H1 (cell line): Measurements from ENCODE around the gene FAM174B. TPM values are rescaled to one million over a fixed set of nuclear protein-coding genes. Genes with fewer than 3 reads are reported as not detected.
A peak's percentile ranks its signal among the peaks of the same experiment; 100 is the strongest.

Source experiments
- CTCF ChIA-PET: fragments of 300-600 bp; sonication (Branson Sonifier 250); formaldehyde crosslinking; loops from one replicate; lab custom pipeline; 2021; ENCODE audit not compliant: partially characterized antibody; lab: Charles Lee
- POLR2A ChIA-PET: fragments of 300-600 bp; sonication (Branson Sonifier 250); formaldehyde crosslinking; loops from one replicate; lab custom pipeline; 2021; ENCODE audit warnings: inconsistent platforms; ENCODE audit not compliant: partially characterized antibody; lab: Charles Lee
- DNase-seq, 2 experiments: peaks; one replicate each; pipeline versions ENCODE4 v3.0.0 to v3.0.0-alpha.2; 2010 to 2022; ENCODE audit warnings: low spot score in 2 of 2, low read depth in 1 of 2, mixed read lengths in 1 of 2
- FAIRE-seq: peaks from 2 replicates; lab custom pipeline; 2011; peaks lifted over from hg19 to GRCh38; lab: Jason Lieb, UNC
- H2AFZ ChIP-seq: 2 replicates; pipeline ENCODE4 v1.8.1; 2012; ENCODE audit warnings: low read length, inconsistent platforms
- H2AK5ac ChIP-seq: 2 replicates; pipeline ENCODE4 v1.6.1; 2013; ENCODE audit warnings: low read depth, low read length
- H2BK120ac ChIP-seq: replicated peaks from 2 replicates; pipeline ENCODE3; 2013; ENCODE audit warnings: low read depth, low read length, inconsistent platforms
- H2BK12ac ChIP-seq: 2 replicates; pipeline ENCODE4 v1.6.1; 2013; ENCODE audit warnings: low read depth, low read length
- H2BK15ac ChIP-seq: 2 replicates; pipeline ENCODE4 v1.6.1; 2013; ENCODE audit warnings: low read length
- H2BK20ac ChIP-seq: 2 replicates; pipeline ENCODE4 v1.6.1; 2013; ENCODE audit warnings: low read length
- H2BK5ac ChIP-seq: 2 replicates; pipeline ENCODE4 v1.6.1; 2013; ENCODE audit warnings: low read depth, low read length
- H3K14ac ChIP-seq: 2 replicates; pipeline ENCODE4 v1.6.1; 2013; ENCODE audit warnings: inconsistent platforms; ENCODE audit not compliant: insufficient read length
- H3K18ac ChIP-seq: 2 replicates; pipeline ENCODE4 v1.6.1; 2013; ENCODE audit warnings: low read length; ENCODE audit errors: extremely low read depth
- H3K23ac ChIP-seq: 2 replicates; pipeline ENCODE4 v1.6.1; 2013; ENCODE audit warnings: inconsistent platforms; ENCODE audit not compliant: insufficient read length
- H3K23me2 ChIP-seq: 2 replicates; pipeline ENCODE4 v1.6.1; 2013; ENCODE audit warnings: low read depth, low read length
- H3K27ac ChIP-seq: 2 replicates; pipeline ENCODE4 v1.6.1; 2011; ENCODE audit warnings: low read depth, low read length, inconsistent platforms
- H3K27me3 ChIP-seq, 4 experiments: replicated peaks in 1 of 4; 1 replicate in 1 of 4; 2 replicates in 3 of 4; pipeline versions ENCODE4 v1.6.1 to v1.8.1; 2011 to 2013; ENCODE audit warnings: low read length in 3 of 4, mild to moderate bottlenecking in 3 of 4, inconsistent platforms in 2 of 4, mixed read lengths in 2 of 4, moderate library complexity in 1 of 4; ENCODE audit not compliant: control insufficient read depth in 3 of 4, insufficient read depth in 3 of 4; ENCODE audit errors: extremely low read depth in 1 of 4
- H3K36me3 ChIP-seq, 4 experiments: 2 replicates each; pipeline versions ENCODE4 v1.6.1 to v1.8.1; 2011 to 2013; ENCODE audit warnings: mild to moderate bottlenecking in 4 of 4, low read length in 3 of 4, moderate library complexity in 2 of 4, control low read depth in 1 of 4, inconsistent platforms in 1 of 4; ENCODE audit not compliant: insufficient read depth in 4 of 4, control insufficient read depth in 2 of 4
- H3K4ac ChIP-seq: replicated peaks from 2 replicates; pipeline ENCODE3; 2013; ENCODE audit warnings: low read length, low read depth, mixed read lengths, inconsistent platforms; ENCODE audit not compliant: insufficient read length
- H3K4me1 ChIP-seq, 4 experiments: replicated peaks in 1 of 4; 1 replicate in 1 of 4; 2 replicates in 3 of 4; pipeline versions ENCODE4 v1.6.1 to v1.8.1; 2011 to 2013; ENCODE audit warnings: low read length in 3 of 4, inconsistent platforms in 2 of 4, mixed read lengths in 1 of 4; ENCODE audit not compliant: insufficient read depth in 4 of 4, control insufficient read depth in 3 of 4
- H3K4me2 ChIP-seq, 2 experiments: 2 replicates each; pipeline versions ENCODE4 v1.6.1 to v1.8.1; 2011 to 2013; ENCODE audit warnings: low read depth in 2 of 2, low read length in 2 of 2, control low read depth in 1 of 2, inconsistent platforms in 1 of 2, mild to moderate bottlenecking in 1 of 2; ENCODE audit not compliant: insufficient read depth in 1 of 2
- H3K4me3 ChIP-seq, 4 experiments: fragments of 200-600, 300-600 bp in 1 of 4; sonication (generic), shearing (Covaris generic), sonication (Bioruptor Twin) in 1 of 4; 2 replicates each; pipeline versions ENCODE4 v1.5.1 to v1.8.1; 2011 to 2016; ENCODE audit warnings: low read length in 4 of 4, low read depth in 3 of 4, control low read depth in 2 of 4, inconsistent platforms in 2 of 4, mild to moderate bottlenecking in 2 of 4, mixed read lengths in 1 of 4, moderate library complexity in 1 of 4; ENCODE audit not compliant: insufficient read depth in 2 of 4; ENCODE audit errors: extremely low read depth in 1 of 4
- H3K56ac ChIP-seq: replicated peaks from 2 replicates; pipeline ENCODE3; 2013; ENCODE audit warnings: low read depth, mild to moderate bottlenecking, mixed read lengths, low read length, inconsistent platforms; ENCODE audit not compliant: insufficient read length
- H3K79me1 ChIP-seq: 2 replicates; pipeline ENCODE4 v1.6.1; 2013; ENCODE audit warnings: low read depth, low read length, control low read depth
- H3K79me2 ChIP-seq, 2 experiments: 2 replicates each; pipeline versions ENCODE4 v1.6.1 to v1.8.1; 2012 to 2013; ENCODE audit warnings: low read length in 2 of 2, mild to moderate bottlenecking in 2 of 2, inconsistent platforms in 1 of 2; ENCODE audit not compliant: insufficient read depth in 2 of 2, control insufficient read depth in 1 of 2
- H3K9ac ChIP-seq, 4 experiments: replicated peaks in 1 of 4; 1 replicate in 1 of 4; 2 replicates in 3 of 4; pipeline versions ENCODE4 v1.6.1 to v1.8.1; 2011 to 2013; ENCODE audit warnings: low read depth in 3 of 4, low read length in 3 of 4, control low read depth in 2 of 4, mild to moderate bottlenecking in 2 of 4, moderate library complexity in 2 of 4, inconsistent platforms in 1 of 4; ENCODE audit errors: extremely low read depth in 1 of 4
- H3K9me3 ChIP-seq, 2 experiments: 2 replicates each; pipeline versions ENCODE4 v1.6.1 to v1.8.1; 2012 to 2013; ENCODE audit warnings: mild to moderate bottlenecking in 2 of 2, moderate library complexity in 2 of 2, control low read depth in 1 of 2, inconsistent platforms in 1 of 2, low read depth in 1 of 2, low read length in 1 of 2, mixed read lengths in 1 of 2; ENCODE audit not compliant: insufficient read depth in 2 of 2
- H4K20me1 ChIP-seq, 2 experiments: replicated peaks in 1 of 2; 2 replicates each; pipeline versions ENCODE3 to v1.8.1; 2011 to 2013; ENCODE audit warnings: inconsistent platforms in 2 of 2, low read length in 2 of 2, mild to moderate bottlenecking in 1 of 2; ENCODE audit not compliant: insufficient read depth in 2 of 2, control insufficient read depth in 1 of 2
- H4K5ac ChIP-seq: 2 replicates; pipeline ENCODE4 v1.6.1; 2013; ENCODE audit warnings: low read length, low read depth, mixed read lengths, inconsistent platforms; ENCODE audit not compliant: insufficient read length
- H4K8ac ChIP-seq: 2 replicates; pipeline ENCODE4 v1.8.0; 2013; ENCODE audit warnings: mild to moderate bottlenecking, moderate library complexity, low read length, inconsistent platforms; ENCODE audit not compliant: insufficient read depth; ENCODE audit errors: extremely low read depth
- H4K91ac ChIP-seq: replicated peaks from 2 replicates; pipeline ENCODE3; 2013; ENCODE audit warnings: low read length, mixed read lengths, inconsistent platforms; ENCODE audit not compliant: insufficient read length
- EZH2 ChIP-seq: fragments of 200-600 bp; sonication (generic); IDR thresholded peaks from 2 replicates; pipeline ENCODE4 v1.7.1; 2012; ENCODE audit warnings: low read depth, mild to moderate bottlenecking, moderate library complexity, low read length, inconsistent platforms; ENCODE audit not compliant: severe bottlenecking
- POLR2AphosphoS5 ChIP-seq: IDR thresholded peaks from 2 replicates; pipeline ENCODE4 v1.6.1; 2011; ENCODE audit warnings: low read depth, low read length
- WGBS, 2 experiments: shearing (Covaris generic) in 1 of 2; methylation state at CpG; one replicate each; pipeline versions ENCODE4 v1.1.6 to v1.1.7; 2013 to 2015; ENCODE audit warnings: low lambda C conversion rate in 2 of 2, mixed read lengths in 2 of 2, inconsistent platforms in 1 of 2, low coverage in 1 of 2, missing lambda C conversion rate in 1 of 2; ENCODE audit not compliant: insufficient replicate concordance in 2 of 2, insufficient coverage in 1 of 2, insufficient read length in 1 of 2; ENCODE audit errors: extremely low coverage in 1 of 2, missing lambda C conversion rate in 1 of 2; 5-methylcytosine and 5-hydroxymethylcytosine counted together
- polyA plus RNA-seq, 7 experiments: library from polyadenylated mRNA; depleted of rRNA in 3 of 7; stranded (reverse) in 5 of 7; unstranded in 2 of 7; fragments of >200 nt in 5 of 7; fragments of 200-250 nt in 2 of 7; gene quantifications; 1 replicate in 5 of 7; 2 replicates in 1 of 7; 4 replicates in 1 of 7; pipeline versions ENCODE4 v1.2.1 to v1.2.3, GENCODE V29; 2011 to 2013; ENCODE audit warnings: missing spikeins in 2 of 7, mixed read lengths in 2 of 7
- total RNA-seq: library from RNA; stranded (reverse); fragmentation: NEBNext Ultra II Directional; extraction: Animal tissue kit (Norgen Biotek cat#: 25700); gene quantifications from 2 replicates; pipeline ENCODE4 v1.2.1, GENCODE V29; 2021

The FAM174B gene
- total and polyA plus RNA-seq, 2 of the 8 experiments (the other 6 are each of a cell fraction or from before 2014, with no cell fraction given) = 9.3 to 35.2 TPM

DNA sequence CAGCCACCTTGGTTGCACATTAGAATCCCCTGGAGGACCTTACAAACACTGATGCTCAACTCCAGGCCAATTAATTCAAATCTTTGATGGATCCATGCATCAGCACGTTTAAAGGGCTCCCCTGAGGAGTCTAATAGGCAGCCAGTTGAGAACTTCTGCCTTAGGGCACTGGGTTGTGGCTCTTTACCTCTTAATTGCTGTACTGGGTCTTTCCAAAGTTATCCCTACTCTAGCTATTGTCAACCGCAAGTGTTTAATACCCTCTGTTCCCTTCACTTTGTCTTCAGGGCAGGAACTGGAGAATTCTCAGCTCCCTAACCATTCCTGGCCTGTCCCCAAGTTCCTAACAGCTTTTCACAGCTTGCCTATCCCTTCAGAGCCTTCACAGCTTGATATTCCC, 15.0 kb upstream of the FAM174B start:
- Histone ChIP-seq H3K36me3 (no peaks in the 10 kb centered on the region), H3K18ac (no peak overlapping the region), H3K56ac (no peak overlapping the region), H3K4ac (no peak overlapping the region), H2BK20ac (no peak overlapping the region), H2BK15ac (no peak overlapping the region), H2BK12ac (no peak overlapping the region), H2AFZ (no peak overlapping the region), H3K27ac (no peak overlapping the region), H4K91ac (no peak overlapping the region), H3K79me1 (no peaks in the 10 kb centered on the region), H3K9me3 (no peaks in the 10 kb centered on the region), H4K20me1 (no peaks in the 10 kb centered on the region), H3K23ac (no peak overlapping the region), H3K27me3 (peaks cover 0 to 5% (median 1%) of the 10 kb centered on the region in 4 experiments; a peak in 3 of 7 replicates), H2AK5ac (no peak overlapping the region), H2BK120ac (no peak overlapping the region), H3K4me1 (peaks cover 6 to 12% (median 8%) of the 10 kb centered on the region in 4 experiments), H4K5ac (no peak overlapping the region)
- WGBS, 2 experiments = 88% methylated on average over 2 of the region's 2 CpGs; no CpG with 5 or more reads in 1 of the 2 experiments
- POLR2A ChIA-PET = no interaction called here
- TF ChIP-seq POLR2AphosphoS5 = peak; percentile 41; the same call in 1 of the 2 replicates
- no peak for TF ChIP-seq EZH2
- TF ChIP-seq, all 59 proteins: peak for 1
- FAIRE-seq (no peak), DNase-seq (peak in 1 of 2 experiments; percentile 26)
- no peak overlapping the region for H2BK5ac ChIP-seq
- CTCF ChIA-PET = interaction anchor here (0.8 to 2.5 kb wide), 5 partner anchors 10 to 149 kb away, joined by 3 to 7 read pairs (median 5); no protein-coding TSS in a partner anchor
- no peak overlapping the region for H4K8ac ChIP-seq
- H3K79me2 ChIP-seq = no peaks in the 10 kb centered on the region
- no peak overlapping the region for H3K14ac ChIP-seq
- H3K4me3 ChIP-seq = no peak overlapping the region
- H3K23me2 ChIP-seq = no peaks in the 10 kb centered on the region; the same call in 1 of the 2 replicates
- no peak overlapping the region for H3K9ac ChIP-seq
- no peak overlapping the region for H3K4me2 ChIP-seq
